HG03045 (cell line): ENCODE measurements around the gene POMP.
"Not testable (repeated sequence)": the region's sequence is repeated elsewhere in the genome, so short reads cannot be mapped to it uniquely, and the experiment has no call there.

Source experiments
- ATAC-seq: cut with Tn5 transposase; IDR thresholded peaks from one replicate; pipeline ENCODE4 v1.9.1; 2021; ENCODE audit warnings: mild to moderate bottlenecking, moderate library complexity; ENCODE audit not compliant: unreplicated experiment

Gene POMP

GRCh38 chr13:28637714-28638355, 21.1 kb upstream of the POMP start:
- ATAC-seq = no peak

- ATAC-seq = no peak
Measured at GRCh38 chr13:28638756-28639155, 20.2 kb upstream of the POMP start.

- peak; percentile 26 for ATAC-seq
Measured at GRCh38 chr13:28640861-28641599, 17.9 kb upstream of the POMP start.

GRCh38 chr13:28641600-28641926, 17.4 kb upstream of the POMP start:
- peak; percentile 84 for ATAC-seq

GRCh38 chr13:28650284-28650683, 8.6 kb upstream of the POMP start:
- ATAC-seq = no peak

- no peak for ATAC-seq
Measured at GRCh38 chr13:28651810-28652401, 7.0 kb upstream of the POMP start.

- no peak for ATAC-seq
Measured at GRCh38 chr13:28653111-28653510, 5.8 kb upstream of the POMP start.

GRCh38 chr13:28654276-28654675, 4.7 kb upstream of the POMP start:
- ATAC-seq = no peak

- no peak for ATAC-seq
Measured at GRCh38 chr13:28655561-28655960, 3.4 kb upstream of the POMP start.

GRCh38 chr13:28657784-28658538, 969 bp upstream of the POMP start:
- ATAC-seq = no peak

GRCh38 chr13:28658539-28658795, 463 bp upstream of the POMP start:
- peak; percentile 5 for ATAC-seq

GRCh38 chr13:28659621-28659970, 666 bp downstream of the POMP start:
- ATAC-seq = peak; percentile 14

GRCh38 chr13:28666897-28667488, 8.1 kb downstream of the POMP start:
- ATAC-seq = no peak

- ATAC-seq = no peak
Measured at GRCh38 chr13:28671126-28671792, 12.3 kb downstream of the POMP start.

GRCh38 chr13:28678809-28679208, 19.9 kb downstream of the POMP start:
- ATAC-seq = no peak

- no peak for ATAC-seq
Measured at GRCh38 chr13:28679628-28680027, 20.7 kb downstream of the POMP start.

GRCh38 chr13:28680541-28680940, 21.6 kb downstream of the POMP start:
- ATAC-seq = no peak

GRCh38 chr13:28683169-28683568, 24.2 kb downstream of the POMP start:
- not testable (repeated sequence) for ATAC-seq

- ATAC-seq = no peak
Measured at GRCh38 chr13:28684257-28684656, 25.3 kb downstream of the POMP start.

- no peak for ATAC-seq
Measured at GRCh38 chr13:28685114-28685513, 26.2 kb downstream of the POMP start.

GRCh38 chr13:28685892-28686291, 27.0 kb downstream of the POMP start:
- ATAC-seq = no peak
